ENCODE data around the gene SETD5.

SETD5 gene

GRCh38 chr3:9384141-9384828 is 13.1 kb upstream of the SETD5 start:
- TF ChIP-seq, protein P1, sequence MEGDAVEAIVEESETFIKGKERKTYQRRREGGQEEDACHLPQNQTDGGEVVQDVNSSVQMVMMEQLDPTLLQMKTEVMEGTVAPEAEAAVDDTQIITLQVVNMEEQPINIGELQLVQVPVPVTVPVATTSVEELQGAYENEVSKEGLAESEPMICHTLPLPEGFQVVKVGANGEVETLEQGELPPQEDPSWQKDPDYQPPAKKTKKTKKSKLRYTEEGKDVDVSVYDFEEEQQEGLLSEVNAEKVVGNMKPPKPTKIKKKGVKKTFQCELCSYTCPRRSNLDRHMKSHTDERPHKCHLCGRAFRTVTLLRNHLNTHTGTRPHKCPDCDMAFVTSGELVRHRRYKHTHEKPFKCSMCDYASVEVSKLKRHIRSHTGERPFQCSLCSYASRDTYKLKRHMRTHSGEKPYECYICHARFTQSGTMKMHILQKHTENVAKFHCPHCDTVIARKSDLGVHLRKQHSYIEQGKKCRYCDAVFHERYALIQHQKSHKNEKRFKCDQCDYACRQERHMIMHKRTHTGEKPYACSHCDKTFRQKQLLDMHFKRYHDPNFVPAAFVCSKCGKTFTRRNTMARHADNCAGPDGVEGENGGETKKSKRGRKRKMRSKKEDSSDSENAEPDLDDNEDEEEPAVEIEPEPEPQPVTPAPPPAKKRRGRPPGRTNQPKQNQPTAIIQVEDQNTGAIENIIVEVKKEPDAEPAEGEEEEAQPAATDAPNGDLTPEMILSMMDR (IDR thresholded peaks at IDR 0.05; ENCODE audit: low read depth, low read length, missing control alignments): no peak
- in situ Hi-C loops (cut with HindIII; ENCODE audit: low sequenced_read_pairs): no loop called here
- DNase-seq (ENCODE audit: low read depth): no peak
- no peak overlapping the region for H3K4me3 ChIP-seq (ENCODE audit: low read depth, low read length)

- H3K4me3 ChIP-seq (ENCODE audit: low read depth, low read length): no peak overlapping the region
- no peak for DNase-seq (ENCODE audit: low read depth)
- in situ Hi-C loops (cut with HindIII; ENCODE audit: low sequenced_read_pairs): no loop called here
- TF ChIP-seq, protein P1 (IDR thresholded peaks at IDR 0.05; ENCODE audit: low read depth, low read length, missing control alignments): no peak
Observed at GRCh38 chr3:9385187-9386077, 12.0 kb upstream of the SETD5 start.

GRCh38 chr3:9386078-9386459 is 11.3 kb upstream of the SETD5 start:
- TF ChIP-seq, protein P1 (IDR thresholded peaks at IDR 0.05; ENCODE audit: low read depth, low read length, missing control alignments): no peak
- H3K4me3 ChIP-seq (ENCODE audit: low read depth, low read length): no peak overlapping the region
- no peak for DNase-seq (ENCODE audit: low read depth)
- in situ Hi-C loops (cut with HindIII; ENCODE audit: low sequenced_read_pairs): no loop called here

- in situ Hi-C loops (cut with HindIII; ENCODE audit: low sequenced_read_pairs): no loop called here
Observed at GRCh38 chr3:9386501-9387321, 10.7 kb upstream of the SETD5 start.

DNA sequence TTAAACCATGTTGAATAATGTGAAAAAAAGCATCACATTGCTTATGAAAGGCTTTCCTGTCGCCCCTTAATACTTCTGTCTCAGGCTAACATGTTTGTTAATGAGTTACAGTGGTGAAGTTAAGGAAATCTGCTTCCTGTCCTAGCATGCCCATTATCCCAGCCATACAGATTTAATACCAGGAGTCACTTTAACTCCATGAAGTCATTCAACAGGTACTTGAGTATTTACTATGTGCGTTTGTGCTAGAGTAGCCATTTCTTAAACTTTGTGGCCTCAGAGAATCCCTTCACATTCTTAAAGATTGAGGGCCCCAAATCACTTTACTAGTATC is 10.1 kb upstream of the SETD5 start:
- no peak for DNase-seq (ENCODE audit: low read depth)
- TF ChIP-seq, protein P1 (IDR thresholded peaks at IDR 0.05; ENCODE audit: low read depth, low read length, missing control alignments): no peak
- in situ Hi-C loops (cut with HindIII; ENCODE audit: low sequenced_read_pairs): no loop called here
- no peak overlapping the region for H3K4me3 ChIP-seq (ENCODE audit: low read depth, low read length)

More at GRCh38 chr3:9386501-9387321, 10.7 kb upstream of the SETD5 start:
- DNase-seq (ENCODE audit: low read depth): no peak
- TF ChIP-seq, protein P1 (IDR thresholded peaks at IDR 0.05; ENCODE audit: low read depth, low read length, missing control alignments): no peak
- no peak overlapping the region for H3K4me3 ChIP-seq (ENCODE audit: low read depth, low read length)

DNA sequence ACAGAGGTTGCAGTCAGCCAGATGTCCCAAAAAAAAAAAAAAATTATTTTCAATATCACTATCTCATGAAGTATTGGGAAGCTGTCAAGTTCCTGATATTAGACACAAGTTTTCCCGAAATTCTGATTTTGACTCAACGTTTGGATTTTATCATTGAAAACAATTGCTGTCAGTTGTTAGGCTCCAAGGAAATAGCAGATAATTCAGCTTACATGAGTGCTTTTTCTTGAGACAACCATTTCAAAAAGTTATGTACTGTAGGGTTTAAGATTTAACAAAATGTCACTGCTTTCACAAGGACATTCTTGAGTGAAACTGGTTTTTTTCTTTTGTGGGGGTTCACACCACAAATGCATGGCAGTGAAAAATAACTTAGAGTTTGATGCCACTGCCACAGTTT is 9.3 kb upstream of the SETD5 start:
- in situ Hi-C loops (cut with HindIII; ENCODE audit: low sequenced_read_pairs): no loop called here
- no peak for DNase-seq (ENCODE audit: low read depth)
- TF ChIP-seq, protein P1 (IDR thresholded peaks at IDR 0.05; ENCODE audit: low read depth, low read length, missing control alignments): no peak
- H3K4me3 ChIP-seq (ENCODE audit: low read depth, low read length): no peak overlapping the region
